K562 (cell line): ENCODE measurements around the gene KDM4C. TPM values are rescaled to one million over a fixed set of nuclear protein-coding genes. Genes with fewer than 3 reads are reported as not detected.

Source experiments
- ATAC-seq: fragments of 200-7000 bp; cut with Tn5 transposase; 3 replicates; pipeline ENCODE4 v1.9.1; 2020; ENCODE audit warnings: moderate library complexity
- BruUV-seq: library from RNA; stranded (reverse); fragments of 400-500 nt; replicated peaks from 2 replicates; lab custom pipeline; 2021; lab: Mats Ljungman, UMichigan
- CTCF ChIA-PET: fragments of 300-600 bp; formaldehyde crosslinking; extraction: SDS; loops from one replicate; lab custom pipeline; 2021; ENCODE audit warnings: low intra/inter-chr PET ratio; lab: Yijun Ruan, JAX
- POLR2A ChIA-PET: fragments of 300-600, 350-650 bp; sonication (Branson Sonifier 250); formaldehyde crosslinking; extraction: SDS; loops from one replicate; lab custom pipeline; 2021; ENCODE audit warnings: antibody characterized with exemption, inconsistent platforms; lab: Yijun Ruan, JAX
- DNase-seq, 4 experiments: peaks; one replicate each; pipeline versions ENCODE4 v3.0.0 to v3.0.0-alpha.2; 2011 to 2018; ENCODE audit warnings: low spot score in 3 of 4, mixed read lengths in 3 of 4; ENCODE audit errors: extremely low read depth in 1 of 4
- FAIRE-seq: peaks from 2 replicates; lab custom pipeline; 2011; peaks lifted over from hg19 to GRCh38; lab: Jason Lieb, UNC
- H2AFZ ChIP-seq: 2 replicates; pipeline ENCODE4 v1.6.0; 2011; ENCODE audit warnings: low read depth, low read length, control low read depth, inconsistent platforms
- H3K27ac ChIP-seq: fragments of 200-600 bp; 3 replicates; pipeline ENCODE4 v1.8.0; 2011; ENCODE audit warnings: low read depth, mild to moderate bottlenecking, control low read depth, inconsistent platforms, low read length, moderate library complexity, mixed read lengths; ENCODE audit errors: extremely low read depth
- H3K27me3 ChIP-seq, 2 experiments: fragments of 300-600 bp in 1 of 2; 2 replicates in 1 of 2; 3 replicates in 1 of 2; pipeline versions ENCODE4 v1.6.0 to v1.8.0; 2011; ENCODE audit warnings: inconsistent platforms in 2 of 2, low read length in 2 of 2, mild to moderate bottlenecking in 1 of 2, mixed read lengths in 1 of 2, moderate library complexity in 1 of 2; ENCODE audit not compliant: control insufficient read depth in 2 of 2, insufficient read depth in 2 of 2
- H3K36me3 ChIP-seq: fragments of 300-600 bp; 3 replicates; pipeline ENCODE4 v1.8.0; 2011; ENCODE audit warnings: mild to moderate bottlenecking, low read length, inconsistent platforms; ENCODE audit not compliant: control insufficient read depth, insufficient read depth
- H3K4me1 ChIP-seq, 2 experiments: fragments of 200-600 bp in 1 of 2; replicated peaks in 1 of 2; 2 replicates in 1 of 2; 3 replicates in 1 of 2; pipeline versions ENCODE4 v1.5.1 to v1.8.0; 2011; ENCODE audit warnings: inconsistent platforms in 2 of 2, low read length in 2 of 2, mild to moderate bottlenecking in 1 of 2, mixed read lengths in 1 of 2, moderate library complexity in 1 of 2; ENCODE audit not compliant: control insufficient read depth in 2 of 2, insufficient read depth in 2 of 2
- H3K4me2 ChIP-seq: 2 replicates; pipeline ENCODE4 v1.6.1; 2011; ENCODE audit warnings: low read length, control low read depth, inconsistent platforms, mixed read lengths; ENCODE audit not compliant: insufficient read depth
- H3K4me3 ChIP-seq: fragments of 200-600 bp; sonication (generic), shearing (Covaris generic); 2 replicates; pipeline ENCODE4 v1.5.1; 2016; ENCODE audit warnings: control low read depth, inconsistent platforms
- H3K79me2 ChIP-seq: fragments of 200-600 bp; 3 replicates; pipeline ENCODE4 v1.8.0; 2011; ENCODE audit warnings: low read length, inconsistent platforms; ENCODE audit not compliant: control insufficient read depth, insufficient read depth
- H3K9ac ChIP-seq, 2 experiments: 2 replicates each; pipeline versions ENCODE4 v1.6.0 to v1.6.1; 2011; ENCODE audit warnings: low read depth in 2 of 2, low read length in 2 of 2, control low read depth in 1 of 2, inconsistent platforms in 1 of 2, mild to moderate bottlenecking in 1 of 2, mixed read lengths in 1 of 2; ENCODE audit not compliant: insufficient read depth in 1 of 2
- H3K9me1 ChIP-seq: one replicate; pipeline ENCODE4 v1.6.0; 2011; ENCODE audit warnings: inconsistent platforms, mild to moderate bottlenecking, low read length, moderate library complexity; ENCODE audit not compliant: control insufficient read depth, insufficient read depth
- H3K9me3 ChIP-seq: replicated peaks from 2 replicates; pipeline ENCODE4 v1.5.1; 2011; ENCODE audit warnings: low read depth, low read length, inconsistent platforms; ENCODE audit not compliant: control insufficient read depth, insufficient read depth
- H4K20me1 ChIP-seq: replicated peaks from 2 replicates; pipeline ENCODE4 v1.6.1; 2011; ENCODE audit warnings: low read length, inconsistent platforms, mixed read lengths; ENCODE audit not compliant: control insufficient read depth, insufficient read depth
- ATF6 ChIP-seq: sonication (generic); formaldehyde crosslinking; IDR thresholded peaks from 2 replicates; pipeline ENCODE4 v1.4.0; 2020; ENCODE audit warnings: mild to moderate bottlenecking, missing genetic modification reagents
- L3MBTL2 ChIP-seq: fragments of 450-650 bp; IDR thresholded peaks from 2 replicates; pipeline ENCODE4 v1.6.1; 2016; ENCODE audit warnings: mild to moderate bottlenecking, moderate library complexity
- LARP7 ChIP-seq: fragments of 450-650 bp; IDR thresholded peaks from 2 replicates; pipeline ENCODE4 v1.6.1; 2016
- NR3C1 ChIP-seq: sonication (generic); formaldehyde crosslinking; IDR thresholded peaks from 2 replicates; pipeline ENCODE4 v1.8.1; 2022; ENCODE audit warnings: missing genetic modification reagents
- POLR3G ChIP-seq: IDR thresholded peaks from 2 replicates; pipeline ENCODE4 v1.6.1; 2011; ENCODE audit not compliant: insufficient read length, insufficient replicate concordance; ENCODE audit errors: extremely low read depth
- RBM34 ChIP-seq: fragments of 200-400 bp; formaldehyde crosslinking; IDR thresholded peaks from 2 replicates; pipeline ENCODE4 v1.6.1; 2018; ENCODE audit warnings: low read length, borderline replicate concordance; ENCODE audit not compliant: insufficient read depth
- RBM39 ChIP-seq: fragments of 200-400 bp; formaldehyde crosslinking; optimal IDR thresholded peaks from 2 replicates; pipeline ENCODE3; 2018; ENCODE audit warnings: low read depth, low read length
- TBP ChIP-seq: optimal IDR thresholded peaks from 2 replicates; pipeline ENCODE3; 2011; ENCODE audit warnings: low read depth, low read length, improper control_type of control experiment
- ZNF184 ChIP-seq: sonication (generic); formaldehyde crosslinking; IDR thresholded peaks from 2 replicates; pipeline ENCODE4 v1.5.0; 2020; ENCODE audit warnings: missing genetic modification reagents
- ZNF398 ChIP-seq: fragments of 250-450 bp; sonication (Bioruptor Pico); IDR thresholded peaks from 2 replicates; pipeline ENCODE4 v1.8.0; 2021; ENCODE audit warnings: moderate library complexity, mild to moderate bottlenecking, inconsistent platforms
- ZNF586 ChIP-seq: fragments of 450-650 bp; formaldehyde crosslinking; conservative IDR thresholded peaks from 2 replicates; pipeline ENCODE4 v1.4.0; 2020; ENCODE audit warnings: mild to moderate bottlenecking, moderate library complexity
- ZNF780A ChIP-seq: fragments of 250-450 bp; sonication (Bioruptor Pico); IDR thresholded peaks from 2 replicates; pipeline ENCODE4 v1.5.0; 2021; ENCODE audit warnings: mild to moderate bottlenecking
- WGBS: fragments of 100-300 bp; shearing (Covaris generic); methylation state at CpG from one replicate; pipeline ENCODE4 v1.1.6; 2016; ENCODE audit warnings: low coverage, mixed read lengths; ENCODE audit not compliant: insufficient coverage; ENCODE audit errors: missing lambda C conversion rate; 5-methylcytosine and 5-hydroxymethylcytosine counted together
- in situ Hi-C: fragments of 300-500 bp; cut with MboI; formaldehyde crosslinking; loops from 4 replicates; pipeline ENCODE4 v1.15.0; 2018; ENCODE audit warnings: inconsistent platforms, mixed read lengths
- intact Hi-C: fragments of 100-400 bp; cut with micrococcal nuclease; formaldehyde crosslinking; loops from 2 replicates; pipeline ENCODE4 v1.14.2; 2022
- polyA plus RNA-seq, 8 experiments: library from polyadenylated mRNA; depleted of rRNA in 4 of 8; stranded (reverse) in 5 of 8; unstranded in 3 of 8; fragments of >200 nt; fragmentation: Nextera tagmentation in 2 of 8; fragmentation: Illumina TruSeq in 1 of 8; extraction: Ambion mirVana in 2 of 8; extraction: Trizol in 1 of 8; gene quantifications; 2 replicates each; pipeline versions ENCODE4 v1.2.1 to v1.2.3, GENCODE V29; 2011 to 2014; ENCODE audit warnings: inconsistent platforms in 1 of 8, missing spikeins in 1 of 8
- total RNA-seq, 7 experiments: library from RNA; depleted of rRNA in 6 of 7; stranded (reverse); fragments of >200 nt in 6 of 7; fragmentation: Illumina TruSeq in 2 of 7; extraction: Trizol in 2 of 7; gene quantifications; 2 replicates each; pipeline versions ENCODE4 v1.2.1 to v1.2.3, GENCODE V29; 2011 to 2021; ENCODE audit warnings: low replicate concordance in 1 of 7

The KDM4C gene
- total and polyA plus RNA-seq, 9 of the 15 experiments (the other 6 are each of a cell fraction or from before 2014, with no cell fraction given): 5.4 to 17.0 (median 12.6) TPM

GRCh38 chr9:6924988-6925563 lies 167.3 kb downstream of the KDM4C start:
- CTCF ChIA-PET: no interaction called here
- in situ Hi-C loops: loop anchor here (25.0 kb wide), 1 partner anchor 262 kb away; no protein-coding TSS in a partner anchor

More at GRCh38 chr9:6924988-6925563, 167.3 kb downstream of the KDM4C start:
- H3K79me2 ChIP-seq: peaks cover 21% of the 10 kb centered on the region; the same call in 2 of the 3 replicates
- H3K4me3 ChIP-seq: no peak overlapping the region
- DNase-seq: no peak
- H3K4me2 ChIP-seq: no peak overlapping the region
- 0 out of 2 replicates have a peak overlapping the region, but pooled peaks have one; percentile 32 for H2AFZ ChIP-seq
- H3K9me3 ChIP-seq: no peaks in the 10 kb centered on the region
- no peaks in the 10 kb centered on the region for H4K20me1 ChIP-seq
- BruUV-seq: no TSS peak
- H3K27ac ChIP-seq: no peak overlapping the region; the same call in 2 of the 3 replicates
- H3K9me1 ChIP-seq: no peaks in the 10 kb centered on the region
- POLR2A ChIA-PET: interaction anchor here (0.7 kb wide), 1 partner anchor 16 kb away, joined by 3 read pairs; no protein-coding TSS in a partner anchor
- no peaks in the 10 kb centered on the region for H3K27me3 ChIP-seq
- TF ChIP-seq L3MBTL2 (no peak), TBP (no peak), ZNF184 (CRISPR knock-in tag) (no peak), POLR3G (no peak), ZNF586 (no peak), NR3C1 (CRISPR knock-in tag) (no peak), RBM39 (no peak), RBM34 (no peak), ZNF780A (CRISPR knock-in tag) (no peak), LARP7 (no peak), ATF6 (CRISPR knock-in tag) (no peak), ZNF398 (no peak)
- ATAC-seq: no peak
- intact Hi-C loops: no loop called here
- no peak for FAIRE-seq
- peaks cover 6 to 43% of the 10 kb centered on the region in 2 experiments; a peak in 4 of 5 replicates for H3K4me1 ChIP-seq
- 0 out of 3 replicates have a peak, but pooled peaks cover 4% of the 10 kb centered on the region for H3K36me3 ChIP-seq
- WGBS: 70% methylated on average over 8 of the region's 8 CpGs
- no peak overlapping the region for H3K9ac ChIP-seq
